Measurements from ENCODE around the gene SCN11A. TPM values are rescaled to one million over a fixed set of nuclear protein-coding genes. Genes with fewer than 3 reads are reported as not detected.

The SCN11A gene
- total RNA-seq, 1 experiment from 2014 or later: not detected

DNA sequence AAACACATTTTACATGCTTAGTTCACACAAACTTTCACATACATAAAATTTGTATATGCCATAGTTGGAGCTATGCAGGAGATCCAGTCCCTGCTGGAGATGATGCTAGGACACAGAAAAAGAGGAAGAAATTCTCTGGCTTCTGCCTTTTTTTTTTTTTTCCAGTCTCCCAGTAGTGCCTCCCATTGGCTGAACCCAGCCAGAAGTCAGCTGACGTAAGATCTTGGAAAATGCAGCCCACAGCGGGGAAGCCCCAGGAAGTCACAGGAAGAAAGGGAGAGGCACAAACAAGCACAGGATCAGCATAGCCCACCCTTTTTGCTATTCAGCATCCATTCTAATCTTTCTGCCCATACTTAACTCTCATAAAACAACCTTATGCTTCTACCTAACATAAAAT is 38.5 kb downstream of the SCN11A start:
- no peaks in the 10 kb centered on the region for H3K4me1 ChIP-seq
- no peak for DNase-seq
- Mint-ChIP-seq H3K36me3 (ENCODE audit: insufficient read depth, unreplicated experiment) (no peaks in the 10 kb centered on the region), H3K27ac (ENCODE audit: unreplicated experiment) (no peak overlapping the region), H3K4me3 (ENCODE audit: unreplicated experiment) (no peak overlapping the region), H3K4me1 (ENCODE audit: low read depth, unreplicated experiment) (no peaks in the 10 kb centered on the region), H3K9me3 (ENCODE audit: unreplicated experiment) (no peaks in the 10 kb centered on the region), H3K27me3 (ENCODE audit: insufficient read depth, unreplicated experiment) (peaks cover 15% of the 10 kb centered on the region)
- BruUV-seq (replicated peaks): no TSS peak
- CTCF ChIA-PET: no interaction called here
- no peaks in the 10 kb centered on the region for H3K9me3 ChIP-seq
- no peak overlapping the region for H3K4me3 ChIP-seq (ENCODE audit: low read depth, low read length)
- TF ChIP-seq, protein P1, sequence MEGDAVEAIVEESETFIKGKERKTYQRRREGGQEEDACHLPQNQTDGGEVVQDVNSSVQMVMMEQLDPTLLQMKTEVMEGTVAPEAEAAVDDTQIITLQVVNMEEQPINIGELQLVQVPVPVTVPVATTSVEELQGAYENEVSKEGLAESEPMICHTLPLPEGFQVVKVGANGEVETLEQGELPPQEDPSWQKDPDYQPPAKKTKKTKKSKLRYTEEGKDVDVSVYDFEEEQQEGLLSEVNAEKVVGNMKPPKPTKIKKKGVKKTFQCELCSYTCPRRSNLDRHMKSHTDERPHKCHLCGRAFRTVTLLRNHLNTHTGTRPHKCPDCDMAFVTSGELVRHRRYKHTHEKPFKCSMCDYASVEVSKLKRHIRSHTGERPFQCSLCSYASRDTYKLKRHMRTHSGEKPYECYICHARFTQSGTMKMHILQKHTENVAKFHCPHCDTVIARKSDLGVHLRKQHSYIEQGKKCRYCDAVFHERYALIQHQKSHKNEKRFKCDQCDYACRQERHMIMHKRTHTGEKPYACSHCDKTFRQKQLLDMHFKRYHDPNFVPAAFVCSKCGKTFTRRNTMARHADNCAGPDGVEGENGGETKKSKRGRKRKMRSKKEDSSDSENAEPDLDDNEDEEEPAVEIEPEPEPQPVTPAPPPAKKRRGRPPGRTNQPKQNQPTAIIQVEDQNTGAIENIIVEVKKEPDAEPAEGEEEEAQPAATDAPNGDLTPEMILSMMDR (IDR thresholded peaks at IDR 0.05; ENCODE audit: insufficient read depth in 1 of 2, low read depth in 1 of 2, low read length in 1 of 2, severe bottlenecking in 1 of 2, unreplicated experiment in 1 of 2): no peak
- H3K27me3 ChIP-seq (replicated peaks; ENCODE audit: control insufficient read depth, insufficient read depth, low read length): no peaks in the 10 kb centered on the region
- POLR2A ChIA-PET: no interaction called here
- H3K36me3 ChIP-seq (ENCODE audit: control insufficient read depth, insufficient read depth, low read length): no peaks in the 10 kb centered on the region
- intact Hi-C loops (cut with micrococcal nuclease; ENCODE audit: unreplicated experiment): no loop called here

DNA sequence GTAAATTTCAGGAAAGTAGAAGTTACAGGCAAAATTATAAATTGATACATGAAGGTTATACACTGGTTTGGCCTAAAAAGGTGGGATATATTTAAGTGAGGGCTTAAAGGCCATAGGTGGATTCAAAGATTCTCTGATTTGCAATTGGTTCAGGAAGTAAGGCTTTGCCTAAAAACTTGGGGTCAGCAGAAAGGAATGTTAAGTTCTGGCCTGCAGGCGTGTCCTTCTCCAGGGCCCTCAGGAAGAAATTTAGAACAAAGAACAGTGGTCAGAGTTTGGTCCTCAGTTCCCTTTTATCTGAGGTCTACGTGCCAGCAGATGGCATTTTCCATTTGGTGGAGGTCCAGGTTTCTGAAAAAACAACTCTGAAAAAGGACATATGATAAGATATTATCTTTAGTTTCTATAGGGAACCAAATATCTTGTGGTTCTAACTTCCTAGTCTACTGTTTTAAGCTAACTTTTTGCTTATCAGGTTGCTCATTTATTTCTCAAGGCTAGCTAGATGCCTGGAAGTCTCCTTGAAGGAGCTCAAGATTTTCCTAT is 40.5 kb downstream of the SCN11A start:
- no peaks in the 10 kb centered on the region for H3K9me3 ChIP-seq
- Mint-ChIP-seq H3K27ac (ENCODE audit: unreplicated experiment) (no peak overlapping the region), H3K4me3 (ENCODE audit: unreplicated experiment) (no peak overlapping the region), H3K4me1 (ENCODE audit: low read depth, unreplicated experiment) (no peaks in the 10 kb centered on the region), H3K9me3 (ENCODE audit: unreplicated experiment) (no peaks in the 10 kb centered on the region), H3K27me3 (ENCODE audit: insufficient read depth, unreplicated experiment) (peaks cover 17% of the 10 kb centered on the region), H3K36me3 (ENCODE audit: insufficient read depth, unreplicated experiment) (no peaks in the 10 kb centered on the region)
- no peaks in the 10 kb centered on the region for H3K36me3 ChIP-seq (ENCODE audit: control insufficient read depth, insufficient read depth, low read length)
- TF ChIP-seq, protein P1 (IDR thresholded peaks at IDR 0.05; ENCODE audit: insufficient read depth in 1 of 2, low read depth in 1 of 2, low read length in 1 of 2, severe bottlenecking in 1 of 2, unreplicated experiment in 1 of 2): no peak
- no peak overlapping the region for H3K4me3 ChIP-seq (ENCODE audit: low read depth, low read length)
- DNase-seq: no peak
- no peaks in the 10 kb centered on the region for H3K27me3 ChIP-seq (replicated peaks; ENCODE audit: control insufficient read depth, insufficient read depth, low read length)
- no peaks in the 10 kb centered on the region for H3K4me1 ChIP-seq
- CTCF ChIA-PET: interaction anchor here (0.8 kb wide), 1 partner anchor 16 kb away, joined by 4 read pairs; no protein-coding TSS in a partner anchor
- POLR2A ChIA-PET: no interaction called here
- BruUV-seq (replicated peaks): no TSS peak
- intact Hi-C loops (cut with micrococcal nuclease; ENCODE audit: unreplicated experiment): no loop called here

DNA sequence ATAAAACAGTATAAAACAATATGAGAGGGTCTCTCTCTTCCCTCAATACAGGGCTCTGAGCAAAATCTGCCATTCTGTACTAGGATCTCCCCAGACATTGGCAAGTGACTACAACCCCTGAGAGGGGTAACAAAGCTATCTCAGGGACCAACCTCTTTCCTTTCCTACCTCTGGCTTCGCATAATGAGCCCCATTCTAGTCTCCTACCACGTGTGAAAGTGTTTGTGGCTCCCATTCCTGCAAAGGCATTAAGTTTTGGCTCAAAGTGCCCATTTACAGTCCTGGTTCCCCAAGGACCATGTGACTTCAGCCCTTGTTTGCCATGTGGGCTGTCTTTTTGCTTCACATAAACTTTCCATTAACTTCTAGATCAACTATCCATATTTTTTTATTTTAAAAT is 46.4 kb downstream of the SCN11A start:
- TF ChIP-seq, protein P1 (IDR thresholded peaks at IDR 0.05; ENCODE audit: insufficient read depth in 1 of 2, low read depth in 1 of 2, low read length in 1 of 2, severe bottlenecking in 1 of 2, unreplicated experiment in 1 of 2): no peak
- Mint-ChIP-seq H3K27me3 (ENCODE audit: insufficient read depth, unreplicated experiment) (peaks cover 6% of the 10 kb centered on the region), H3K4me1 (ENCODE audit: low read depth, unreplicated experiment) (no peaks in the 10 kb centered on the region), H3K36me3 (ENCODE audit: insufficient read depth, unreplicated experiment) (no peaks in the 10 kb centered on the region), H3K4me3 (ENCODE audit: unreplicated experiment) (no peak overlapping the region), H3K9me3 (ENCODE audit: unreplicated experiment) (no peaks in the 10 kb centered on the region), H3K27ac (ENCODE audit: unreplicated experiment) (no peak overlapping the region)
- DNase-seq: no peak
- Histone ChIP-seq H3K27me3 (replicated peaks; ENCODE audit: control insufficient read depth, insufficient read depth, low read length) (no peaks in the 10 kb centered on the region), H3K4me1 (no peaks in the 10 kb centered on the region), H3K9me3 (no peaks in the 10 kb centered on the region), H3K4me3 (ENCODE audit: low read depth, low read length) (no peak overlapping the region), H3K36me3 (ENCODE audit: control insufficient read depth, insufficient read depth, low read length) (no peaks in the 10 kb centered on the region)
- ChIA-PET POLR2A (no interaction called here), CTCF (no interaction called here)
- intact Hi-C loops (cut with micrococcal nuclease; ENCODE audit: unreplicated experiment): no loop called here
- BruUV-seq (replicated peaks): no TSS peak

Other genes starting within 250 kb of the SCN11A start
- gene SCN10A, start 235.7 kb downstream of the SCN11A start, total RNA-seq (2022): not detected in 2 replicates
- gene WDR48, start 72 bp upstream of the SCN11A start, total RNA-seq (2022): 27.6 and 28.4 TPM in 2 replicates
- 42.2 and 43.6 TPM in 2 replicates for gene GORASP1, start 55.7 kb upstream of the SCN11A start, total RNA-seq (2022)
- 4.0 and 6.9 TPM in 2 replicates for gene TTC21A, start 55.7 kb upstream of the SCN11A start, total RNA-seq (2022)
- gene CSRNP1, start 101.6 kb upstream of the SCN11A start, total RNA-seq (2022): 12.6 and 13.5 TPM in 2 replicates
- 0.14 TPM in 1 of 2 replicates, not detected in the other for gene XIRP1, start 140.7 kb upstream of the SCN11A start, total RNA-seq (2022)
- 0.61 TPM in 1 of 2 replicates, not detected in the other for gene CX3CR1, start 228.1 kb upstream of the SCN11A start, total RNA-seq (2022)